Esophagus muscularis mucosa (tissue), 4 donors: ENCODE results near the gene DCHS1. TPM values are rescaled to one million over a fixed set of nuclear protein-coding genes. Genes with fewer than 3 reads are reported as not detected.

Source experiments
- DNase-seq: peaks from one replicate; pipeline ENCODE4 v3.0.0-alpha.2; 2017; ENCODE audit errors: extremely low spot score
- H3K27ac ChIP-seq, 4 donors: fragments of 200-600 bp; sonication (generic); replicated peaks in 1 of 4; 1 replicate in 3 of 4; 2 replicates in 1 of 4; pipeline ENCODE4 v1.5.1; 2016 to 2019; ENCODE audit warnings: mild to moderate bottlenecking in 1 of 4
- H3K27me3 ChIP-seq, 4 donors: fragments of 200-600 bp; sonication (generic); one replicate each; pipeline versions ENCODE4 v1.5.1 to v1.6.0; 2016 to 2019
- H3K36me3 ChIP-seq, 4 donors: fragments of 200-600 bp; sonication (generic); one replicate each; pipeline ENCODE4 v1.5.1; 2016 to 2019
- H3K4me1 ChIP-seq, 4 donors: fragments of 200-600 bp; sonication (generic); one replicate each; pipeline ENCODE4 v1.5.1; 2016 to 2019
- H3K4me3 ChIP-seq, 4 donors: fragments of 200-600 bp; sonication (generic); 1 replicate in 2 of 4; 2 replicates in 2 of 4; pipeline ENCODE4 v1.5.1; 2016 to 2019; ENCODE audit warnings: mild to moderate bottlenecking in 4 of 4, moderate library complexity in 1 of 4
- H3K9me3 ChIP-seq, 4 donors: fragments of 200-600 bp; sonication (generic); 1 replicate in 3 of 4; 2 replicates in 1 of 4; pipeline ENCODE4 v1.5.1; 2016 to 2019
- CTCF ChIP-seq, 3 experiments: fragments of 200-600 bp in 2 of 3; fragments of 450-650 bp in 1 of 3; sonication (generic) in 2 of 3; IDR thresholded peaks; one replicate each; pipeline ENCODE4 v1.5.1; 2017 to 2019; ENCODE audit warnings: antibody characterized with exemption in 3 of 3, mild to moderate bottlenecking in 2 of 3, moderate library complexity in 1 of 3
- EP300 ChIP-seq: sonication (generic); formaldehyde crosslinking; IDR thresholded peaks from one replicate; pipeline ENCODE4 v1.6.1; 2017; ENCODE audit warnings: antibody characterized with exemption
- POLR2A ChIP-seq: fragments of 450-650 bp; IDR thresholded peaks from one replicate; pipeline ENCODE4 v1.6.1; 2017; ENCODE audit warnings: antibody characterized with exemption, moderate library complexity, mild to moderate bottlenecking, low read depth
- POLR2AphosphoS5 ChIP-seq, 2 donors: sonication (generic); formaldehyde crosslinking; IDR thresholded peaks; one replicate each; pipeline ENCODE4 v1.6.1; 2017; ENCODE audit warnings: antibody characterized with exemption in 2 of 2
- WGBS: methylation state at CpG from one replicate; pipeline ENCODE4 v1.1.5; 2018; 5-methylcytosine and 5-hydroxymethylcytosine counted together
- intact Hi-C: fragments of 100-400 bp; cut with DNase I; formaldehyde crosslinking; loops from one replicate; pipeline ENCODE4 v1.15.1; 2023
- total RNA-seq, 4 donors: library from RNA; depleted of rRNA; stranded (reverse); fragments of >200 nt; gene quantifications; one replicate each; pipeline versions ENCODE4 v1.1.0 to v1.2.1, GENCODE V29; 2016

The DCHS1 gene
- total RNA-seq, 4 donors from 2014 or later: 27.0 to 60.9 (median 34.0) TPM

GRCh38 chr11:6663794-6664469 is 8.3 kb upstream of the DCHS1 start:
- WGBS: 59% methylated on average over 3 of the region's 3 CpGs
- H3K4me3 ChIP-seq: no peak overlapping the region
- H3K9me3 ChIP-seq: no peaks in the 10 kb centered on the region
- intact Hi-C loops: no loop called here
- no peaks in the 10 kb centered on the region for H3K27me3 ChIP-seq
- H3K27ac ChIP-seq: peak overlapping the region in 1 of 4 donors; percentile 22
- H3K36me3 ChIP-seq: no peaks in the 10 kb centered on the region
- no peak for DNase-seq
- peaks cover 0 to 10% (median 0%) of the 10 kb centered on the region in 4 donors for H3K4me1 ChIP-seq
- TF ChIP-seq EP300: no peak
- no peak for TF ChIP-seq POLR2A
- TF ChIP-seq POLR2AphosphoS5 (IDR thresholded peaks at IDR 0.05): no peak
- no peak for TF ChIP-seq CTCF (IDR thresholded peaks at IDR 0.05)

- Histone ChIP-seq H3K27me3 (no peaks in the 10 kb centered on the region), H3K4me1 (peaks cover 0 to 21% (median 7%) of the 10 kb centered on the region in 4 donors), H3K9me3 (no peaks in the 10 kb centered on the region), H3K4me3 (no peak overlapping the region), H3K36me3 (no peaks in the 10 kb centered on the region), H3K27ac (no peak overlapping the region)
- intact Hi-C loops: no loop called here
- TF ChIP-seq EP300 (no peak), CTCF (IDR thresholded peaks at IDR 0.05) (no peak), POLR2A (no peak), POLR2AphosphoS5 (IDR thresholded peaks at IDR 0.05) (no peak)
- no peak for DNase-seq
- WGBS: 89% methylated on average over 3 of the region's 3 CpGs
Observed at GRCh38 chr11:6660712-6661111, 5.1 kb upstream of the DCHS1 start.

- TF ChIP-seq CTCF (IDR thresholded peaks at IDR 0.05): no peak
- no peak for TF ChIP-seq EP300
- TF ChIP-seq POLR2A: no peak
- TF ChIP-seq POLR2AphosphoS5 (IDR thresholded peaks at IDR 0.05): no peak
- Histone ChIP-seq H3K4me3 (no peak overlapping the region), H3K36me3 (no peaks in the 10 kb centered on the region), H3K27me3 (no peaks in the 10 kb centered on the region), H3K27ac (no peak overlapping the region), H3K9me3 (no peaks in the 10 kb centered on the region), H3K4me1 (peaks cover 10 to 31% (median 18%) of the 10 kb centered on the region in 4 donors)
- peak; percentile 85 for DNase-seq
- intact Hi-C loops: no loop called here
Observed at GRCh38 chr11:6658647-6659046, 3.0 kb upstream of the DCHS1 start.

GRCh38 chr11:6657346-6657745 is 1.7 kb upstream of the DCHS1 start:
- no peaks in the 10 kb centered on the region for H3K36me3 ChIP-seq
- intact Hi-C loops: no loop called here
- peaks cover 10 to 40% (median 18%) of the 10 kb centered on the region in 4 donors for H3K4me1 ChIP-seq
- H3K27me3 ChIP-seq: no peaks in the 10 kb centered on the region
- no peak for TF ChIP-seq EP300
- TF ChIP-seq CTCF (IDR thresholded peaks at IDR 0.05): no peak
- TF ChIP-seq POLR2A: no peak
- TF ChIP-seq POLR2AphosphoS5 (IDR thresholded peaks at IDR 0.05): no peak
- no peak overlapping the region for H3K4me3 ChIP-seq
- no peak for DNase-seq
- H3K27ac ChIP-seq: peak overlapping the region in 1 of 4 donors; percentile 7
- H3K9me3 ChIP-seq: no peaks in the 10 kb centered on the region
- WGBS: 74% methylated on average over 1 of the region's 1 CpG

GRCh38 chr11:6656936-6657335 is 1.3 kb upstream of the DCHS1 start:
- H3K9me3 ChIP-seq: no peaks in the 10 kb centered on the region
- H3K36me3 ChIP-seq: no peaks in the 10 kb centered on the region
- H3K4me1 ChIP-seq: peaks cover 10 to 40% (median 18%) of the 10 kb centered on the region in 4 donors
- intact Hi-C loops: no loop called here
- H3K27ac ChIP-seq: peak overlapping the region in 1 of 4 donors; percentile 83
- H3K4me3 ChIP-seq: no peak overlapping the region
- DNase-seq: peak; percentile 84
- 78% methylated on average over 5 of the region's 5 CpGs for WGBS
- TF ChIP-seq POLR2AphosphoS5 (IDR thresholded peaks at IDR 0.05) (no peak), CTCF (IDR thresholded peaks at IDR 0.05) (no peak), POLR2A (no peak)
- H3K27me3 ChIP-seq: no peaks in the 10 kb centered on the region
